Kidney (tissue), 22 donors: ENCODE measurements around the gene SLC37A2. TPM values are rescaled to one million over a fixed set of nuclear protein-coding genes. Genes with fewer than 3 reads are reported as not detected.

Source experiments
- DNase-seq, 5 donors: peaks; one replicate each; pipeline ENCODE4 v3.0.0-alpha.2; 2013 to 2020
- FAIRE-seq: peaks from 2 replicates; lab custom pipeline; 2012; peaks lifted over from hg19 to GRCh38; lab: Jason Lieb, UNC
- H3K27ac ChIP-seq, 2 donors: one replicate each; pipeline ENCODE4 v1.7.0; 2013; ENCODE audit warnings: low read depth in 2 of 2, low read length in 2 of 2, inconsistent platforms in 1 of 2
- H3K27me3 ChIP-seq: one replicate; pipeline ENCODE4 v1.7.1; 2013; ENCODE audit warnings: low read length, inconsistent platforms; ENCODE audit not compliant: control insufficient read depth, insufficient read depth
- H3K36me3 ChIP-seq, 3 donors: one replicate each; pipeline versions ENCODE4 v1.7.0 to v1.7.1; 2013; ENCODE audit warnings: low read length in 3 of 3, control low read depth in 1 of 3, inconsistent platforms in 1 of 3; ENCODE audit not compliant: insufficient read depth in 3 of 3, control insufficient read depth in 2 of 3
- H3K4me1 ChIP-seq, 3 donors: one replicate each; pipeline versions ENCODE4 v1.7.0 to v1.7.1; 2013; ENCODE audit warnings: low read length in 3 of 3, inconsistent platforms in 1 of 3, low read depth in 1 of 3; ENCODE audit not compliant: control insufficient read depth in 2 of 3, insufficient read depth in 2 of 3
- H3K4me3 ChIP-seq, 3 donors: one replicate each; pipeline versions ENCODE4 v1.7.0 to v1.8.1; 2013; ENCODE audit warnings: low read length in 3 of 3, control low read depth in 1 of 3, inconsistent platforms in 1 of 3
- H3K9ac ChIP-seq, 3 donors: one replicate each; pipeline versions ENCODE4 v1.7.0 to v1.7.1; 2013; ENCODE audit warnings: low read length in 3 of 3, control low read depth in 1 of 3, inconsistent platforms in 1 of 3
- H3K9me3 ChIP-seq, 3 donors: one replicate each; pipeline versions ENCODE4 v1.7.0 to v1.7.1; 2013; ENCODE audit warnings: low read length in 3 of 3, control low read depth in 1 of 3, inconsistent platforms in 1 of 3; ENCODE audit not compliant: control insufficient read depth in 2 of 3, insufficient read depth in 1 of 3
- CTCF ChIP-seq: IDR thresholded peaks from 3 replicates; pipeline ENCODE4 v1.5.1; 2012; ENCODE audit warnings: mild to moderate bottlenecking, moderate library complexity, borderline replicate concordance; ENCODE audit not compliant: insufficient read depth; ENCODE audit errors: extremely low read depth
- intact Hi-C: fragments of 100-400 bp; cut with DNase I; formaldehyde crosslinking; loops from one replicate; pipeline ENCODE4 v1.11.1; 2022
- long read RNA-seq, 10 donors: library from polyadenylated mRNA in 1 of 10; unstranded in 1 of 10; transcript quantifications; one replicate each; pipeline ENCODE4 v2.0.0 and lab custom pipeline, GENCODE V29; 2021 to 2026
- polyA plus RNA-seq: library from polyadenylated mRNA; stranded (reverse); fragments of 350-450 nt; fragmentation: Illumina TruSeq; extraction: RNeasy Lipid Tissue Mini Kit (QIAGEN cat#74804); gene quantifications from one replicate; pipeline ENCODE4 v1.2.3, GENCODE V29; 2014; ENCODE audit warnings: low read depth, low replicate concordance; ENCODE audit not compliant: insufficient read depth
- total RNA-seq: library from RNA; stranded (reverse); fragmentation: NEBNext Ultra II Directional; extraction: Animal tissue kit (Norgen Biotek cat#: 25700); gene quantifications from one replicate; pipeline ENCODE4 v1.2.1, GENCODE V29; 2021
- donor health status: control.
- donor health status: control.
- donor health status: control.
- donor health status: control.
- donor health status: control.
- donor health status: DM: yes; HTN: yes; CAD: no.
- donor health status: Normal renal cell carcinoma (clear cell type).

SLC37A2 gene
- total RNA-seq (6.1 TPM), polyA plus RNA-seq (0.82 TPM)
- long read RNA-seq, donor 1: 0 reads
- long read RNA-seq, donor 2: 0 reads
- long read RNA-seq, donor 3: 0 reads
- long read RNA-seq, donor 4: 0 reads
- long read RNA-seq, donor 5: 0 reads
- long read RNA-seq, donor 6: 0 reads
- long read RNA-seq, donor 7, partial matches to known transcripts: 0 of 4 reads
- long read RNA-seq, donor 7, other reads (novel, unspliced or antisense): 4 of 4 reads
- long read RNA-seq, donor 8: 0 reads
- long read RNA-seq, donor 9: 0 reads
- long read RNA-seq, donor 10: 0 reads

GRCh38 chr11:125062931-125063428, at the start of gene SLC37A2:
Gene SLC37A2, plus strand, starts transcription at chr11:125063305. Its CDS starts 63 bp downstream, at chr11:125063368.
- H3K9ac ChIP-seq: peak within 1 kb of the TSS in 1 of 3 donors; percentile 57
- FAIRE-seq (no peak), DNase-seq (peak; percentile 66 to 87 (median 76))
- intact Hi-C loops: no loop called here
- peaks cover 12% of the 10 kb centered on the region for H3K27me3 ChIP-seq
- peak within 1 kb of the TSS; percentile 62 to 74 (median 70) for H3K4me3 ChIP-seq
- H3K9me3 ChIP-seq: no peaks in the 10 kb centered on the region
- H3K36me3 ChIP-seq: no peaks in the 10 kb centered on the region
- H3K4me1 ChIP-seq: peaks cover 0 to 5% (median 0%) of the 10 kb centered on the region in 3 donors
- no peak for TF ChIP-seq CTCF
- peak within 1 kb of the TSS in 1 of 2 donors; percentile 45 for H3K27ac ChIP-seq

DNA sequence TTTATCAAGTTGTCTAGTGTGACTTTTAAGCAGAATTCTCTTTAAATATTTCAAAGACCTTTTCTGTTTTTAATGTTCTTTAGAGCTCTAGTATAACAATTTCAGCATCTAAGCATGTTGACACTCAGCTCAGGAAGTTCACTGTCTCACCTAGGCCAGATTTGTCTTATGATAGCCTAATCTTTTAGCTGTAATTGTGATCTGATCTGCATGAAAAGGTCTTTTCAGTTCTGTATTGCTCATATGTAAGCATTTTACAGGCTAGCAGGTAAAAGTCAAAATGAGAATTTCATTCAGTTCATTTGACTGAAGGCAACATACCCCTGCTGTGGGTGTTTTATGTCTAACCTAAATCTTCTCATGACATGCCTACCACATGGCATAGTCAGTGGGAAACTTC, 46.7 kb upstream of the SLC37A2 start:
- Histone ChIP-seq H3K27me3 (no peaks in the 10 kb centered on the region), H3K36me3 (no peaks in the 10 kb centered on the region), H3K9me3 (no peaks in the 10 kb centered on the region), H3K9ac (no peak overlapping the region), H3K4me1 (no peaks in the 10 kb centered on the region), H3K4me3 (no peak overlapping the region), H3K27ac (no peak overlapping the region)
- intact Hi-C loops: no loop called here
- TF ChIP-seq CTCF: no peak
- DNase-seq: no peak
- no peak for FAIRE-seq

DNA sequence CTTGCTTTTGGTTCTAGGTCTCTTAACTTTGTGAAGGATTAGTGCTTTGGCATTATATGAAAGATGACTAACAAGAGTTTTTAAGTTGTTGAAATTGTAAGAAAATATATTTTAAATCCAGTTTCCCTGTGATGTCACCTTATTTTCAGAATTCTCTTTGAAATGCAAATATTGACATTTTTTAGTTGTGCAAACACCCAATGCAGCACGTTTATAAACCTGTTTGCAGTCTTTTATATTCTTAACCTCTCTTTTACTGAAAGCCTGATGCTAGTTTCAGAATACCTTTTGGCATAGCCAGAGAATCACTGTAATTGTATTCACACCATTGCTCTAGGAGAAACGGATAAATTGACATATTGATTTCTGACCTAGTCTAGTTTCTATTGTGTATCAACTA, 42.8 kb upstream of the SLC37A2 start:
- no peak overlapping the region for H3K4me3 ChIP-seq
- no peaks in the 10 kb centered on the region for H3K4me1 ChIP-seq
- no peak for TF ChIP-seq CTCF
- FAIRE-seq (no peak), DNase-seq (no peak)
- no peak overlapping the region for H3K9ac ChIP-seq
- H3K9me3 ChIP-seq: no peaks in the 10 kb centered on the region
- H3K27ac ChIP-seq: no peak overlapping the region
- H3K27me3 ChIP-seq: no peaks in the 10 kb centered on the region
- no peaks in the 10 kb centered on the region for H3K36me3 ChIP-seq
- intact Hi-C loops: no loop called here

GRCh38 chr11:125022551-125022950, 40.6 kb upstream of the SLC37A2 start:
- intact Hi-C loops: no loop called here
- Histone ChIP-seq H3K4me1 (no peaks in the 10 kb centered on the region), H3K27ac (no peak overlapping the region), H3K27me3 (no peaks in the 10 kb centered on the region), H3K4me3 (no peak overlapping the region), H3K9me3 (no peaks in the 10 kb centered on the region), H3K9ac (no peak overlapping the region), H3K36me3 (no peaks in the 10 kb centered on the region)
- DNase-seq: no peak
- no peak for FAIRE-seq
- TF ChIP-seq CTCF: no peak
